Effector memory CD4-positive, alpha-beta T cell (primary cell): ENCODE data around the gene NEDD4L.
"Not testable (repeated sequence)": the region's sequence is repeated elsewhere in the genome, so short reads cannot be mapped to it uniquely, and the experiment has no call there.

Experiments used
- DNase-seq, 3 donors: peaks; one replicate each; pipeline ENCODE4 v3.0.0-alpha.2; 2020
- H3K27ac ChIP-seq: 2 replicates; pipeline ENCODE4 v1.7.0; 2013; ENCODE audit warnings: mild to moderate bottlenecking, low read length, moderate library complexity; ENCODE audit not compliant: insufficient read depth, poor library complexity, severe bottlenecking
- H3K27me3 ChIP-seq: replicated peaks from 2 replicates; pipeline ENCODE4 v1.7.0; 2013; ENCODE audit warnings: mild to moderate bottlenecking, low read length; ENCODE audit not compliant: insufficient read depth, control insufficient read depth, poor library complexity, severe bottlenecking
- H3K36me3 ChIP-seq: 2 replicates; pipeline ENCODE4 v1.7.0; 2013; ENCODE audit warnings: mild to moderate bottlenecking, low read length, moderate library complexity; ENCODE audit not compliant: control insufficient read depth, insufficient read depth
- H3K4me1 ChIP-seq: 2 replicates; pipeline ENCODE4 v1.7.0; 2013; ENCODE audit warnings: low read length, mild to moderate bottlenecking; ENCODE audit not compliant: control insufficient read depth, insufficient read depth, poor library complexity, severe bottlenecking
- H3K4me3 ChIP-seq: 2 replicates; pipeline ENCODE4 v1.7.0; 2013; ENCODE audit warnings: low read length, low read depth, mild to moderate bottlenecking; ENCODE audit not compliant: insufficient read depth, poor library complexity, severe bottlenecking
- H3K9me3 ChIP-seq: 2 replicates; pipeline ENCODE4 v1.7.0; 2013; ENCODE audit warnings: mild to moderate bottlenecking, low read length, moderate library complexity; ENCODE audit not compliant: control insufficient read depth

NEDD4L gene

GRCh38 chr18:58417752-58418151, 373.7 kb downstream of the NEDD4L start:
- no peak for DNase-seq
- Histone ChIP-seq H3K9me3 (no peaks in the 10 kb centered on the region), H3K36me3 (no peaks in the 10 kb centered on the region), H3K4me3 (no peak overlapping the region), H3K4me1 (no peaks in the 10 kb centered on the region), H3K27ac (no peak overlapping the region), H3K27me3 (no peaks in the 10 kb centered on the region)

- no peaks in the 10 kb centered on the region for H3K4me1 ChIP-seq
- no peak overlapping the region for H3K4me3 ChIP-seq
- H3K36me3 ChIP-seq, result no peaks in the 10 kb centered on the region
- H3K9me3 ChIP-seq, result no peaks in the 10 kb centered on the region
- DNase-seq, result no peak
- no peaks in the 10 kb centered on the region for H3K27me3 ChIP-seq
- no peak overlapping the region for H3K27ac ChIP-seq
These were observed 374.3 kb downstream of the NEDD4L start for GRCh38 chr18:58418361-58418760.

- no peak overlapping the region for H3K27ac ChIP-seq
- H3K4me1 ChIP-seq, result no peaks in the 10 kb centered on the region
- no peaks in the 10 kb centered on the region for H3K27me3 ChIP-seq
These were observed 375.7 kb downstream of the NEDD4L start for GRCh38 chr18:58419587-58420199.

GRCh38 chr18:58426611-58427010, 382.6 kb downstream of the NEDD4L start:
- no peaks in the 10 kb centered on the region for H3K4me1 ChIP-seq
- no peak for DNase-seq
- H3K4me3 ChIP-seq, result no peak overlapping the region
- H3K9me3 ChIP-seq, result no peaks in the 10 kb centered on the region
- H3K27ac ChIP-seq, result no peak overlapping the region
- no peaks in the 10 kb centered on the region for H3K36me3 ChIP-seq
- H3K27me3 ChIP-seq, result no peaks in the 10 kb centered on the region

More at GRCh38 chr18:58419587-58420199, 375.7 kb downstream of the NEDD4L start:
- H3K36me3 ChIP-seq, result no peaks in the 10 kb centered on the region
- H3K4me3 ChIP-seq, result no peak overlapping the region
- H3K9me3 ChIP-seq, result no peaks in the 10 kb centered on the region
- no peak for DNase-seq

GRCh38 chr18:58427321-58427720, 383.3 kb downstream of the NEDD4L start:
- no peak overlapping the region for H3K27ac ChIP-seq
- DNase-seq, result no peak
- H3K9me3 ChIP-seq, result no peaks in the 10 kb centered on the region
- no peaks in the 10 kb centered on the region for H3K36me3 ChIP-seq
- H3K4me3 ChIP-seq, result no peak overlapping the region
- no peaks in the 10 kb centered on the region for H3K4me1 ChIP-seq
- no peaks in the 10 kb centered on the region for H3K27me3 ChIP-seq

- no peak for DNase-seq
- H3K4me3 ChIP-seq, result no peak overlapping the region
- no peaks in the 10 kb centered on the region for H3K4me1 ChIP-seq
- H3K27me3 ChIP-seq, result no peaks in the 10 kb centered on the region
- H3K36me3 ChIP-seq, result no peaks in the 10 kb centered on the region
- H3K9me3 ChIP-seq, result no peaks in the 10 kb centered on the region
- no peak overlapping the region for H3K27ac ChIP-seq
These were observed 385.4 kb downstream of the NEDD4L start for GRCh38 chr18:58429442-58429841.

GRCh38 chr18:58431215-58431614, 387.2 kb downstream of the NEDD4L start:
- H3K27me3 ChIP-seq, result no peaks in the 10 kb centered on the region
- no peaks in the 10 kb centered on the region for H3K4me1 ChIP-seq
- no peak for DNase-seq
- H3K9me3 ChIP-seq, result no peaks in the 10 kb centered on the region
- H3K4me3 ChIP-seq, result no peak overlapping the region
- H3K36me3 ChIP-seq, result no peaks in the 10 kb centered on the region
- no peak overlapping the region for H3K27ac ChIP-seq

GRCh38 chr18:58432050-58432727, 388.2 kb downstream of the NEDD4L start:
- Histone ChIP-seq H3K36me3 (no peaks in the 10 kb centered on the region), H3K4me3 (no peak overlapping the region), H3K9me3 (no peaks in the 10 kb centered on the region), H3K4me1 (no peaks in the 10 kb centered on the region), H3K27ac (no peak overlapping the region), H3K27me3 (no peaks in the 10 kb centered on the region)
- DNase-seq, result no peak

GRCh38 chr18:58435221-58436005, 391.4 kb downstream of the NEDD4L start:
- not testable (repeated sequence) for H3K27ac ChIP-seq, H3K4me3 ChIP-seq, H3K9me3 ChIP-seq, H3K4me1 ChIP-seq, DNase-seq, H3K36me3 ChIP-seq, H3K27me3 ChIP-seq
